ENCODE measurements around the gene EDEM2.

Gene EDEM2

GRCh38 chr20:35122756-35123405 lies 24.3 kb downstream of the EDEM2 start:
- peak; percentile 14 for DNase-seq

GRCh38 chr20:35121186-35121585 lies 25.9 kb downstream of the EDEM2 start:
- no peak for DNase-seq

GRCh38 chr20:35120012-35120701 lies 27.0 kb downstream of the EDEM2 start:
- peak; percentile 95 for DNase-seq

GRCh38 chr20:35117629-35118028 lies 29.5 kb downstream of the EDEM2 start:
- DNase-seq: no peak

GRCh38 chr20:35117196-35117595 lies 29.9 kb downstream of the EDEM2 start:
- no peak for DNase-seq

GRCh38 chr20:35116258-35116657 lies 30.9 kb downstream of the EDEM2 start:
- no peak for DNase-seq

GRCh38 chr20:35115606-35116005 lies 31.5 kb downstream of the EDEM2 start:
- DNase-seq: no peak

- DNase-seq: peak; percentile 82
Measured at GRCh38 chr20:35112276-35112675, 34.9 kb downstream of the EDEM2 start.

- peak; percentile 88 for DNase-seq
Measured at GRCh38 chr20:35111141-35111888, 35.8 kb downstream of the EDEM2 start.

- no peak for DNase-seq
Measured at GRCh38 chr20:35108921-35109320, 38.2 kb downstream of the EDEM2 start.

- DNase-seq: no peak
Measured at GRCh38 chr20:35106827-35107380, 40.2 kb downstream of the EDEM2 start.

- peak; percentile 49 for DNase-seq
Measured at GRCh38 chr20:35104685-35105295, 42.3 kb downstream of the EDEM2 start.

GRCh38 chr20:35101620-35102019 lies 45.5 kb downstream of the EDEM2 start:
- no peak for DNase-seq

- peak; percentile 78 for DNase-seq
Measured at GRCh38 chr20:35093267-35093884, 53.8 kb downstream of the EDEM2 start.

GRCh38 chr20:35092524-35093266 lies 54.4 kb downstream of the EDEM2 start, which contains the start of gene TRPC4AP:
Gene TRPC4AP, minus strand, starts transcription at chr20:35092807. Its CDS starts 26 bp downstream, at chr20:35092781.
- DNase-seq: peak; percentile 91

- DNase-seq: peak; percentile 33
Measured at GRCh38 chr20:35091816-35092523, 55.2 kb downstream of the EDEM2 start.

GRCh38 chr20:35088231-35089145 lies 58.6 kb downstream of the EDEM2 start:
- DNase-seq: peak; percentile 75

- peak; percentile 58 for DNase-seq
Measured at GRCh38 chr20:35087791-35088190, 59.3 kb downstream of the EDEM2 start.

GRCh38 chr20:35087355-35087754 lies 59.8 kb downstream of the EDEM2 start:
- no peak for DNase-seq

Data from inflammatory macrophage treated with lipopolysaccharide for 4 hours (primary cell).